H1 (cell line): ENCODE measurements around the gene MGMT. TPM values are rescaled to one million over a fixed set of nuclear protein-coding genes. Genes with fewer than 3 reads are reported as not detected.

ENCODE experiments used
- CTCF ChIA-PET: fragments of 300-600 bp; sonication (Branson Sonifier 250); formaldehyde crosslinking; loops from one replicate; lab custom pipeline; 2021; ENCODE audit not compliant: partially characterized antibody; lab: Charles Lee
- POLR2A ChIA-PET: fragments of 300-600 bp; sonication (Branson Sonifier 250); formaldehyde crosslinking; loops from one replicate; lab custom pipeline; 2021; ENCODE audit warnings: inconsistent platforms; ENCODE audit not compliant: partially characterized antibody; lab: Charles Lee
- DNase-seq, 2 experiments: peaks; one replicate each; pipeline versions ENCODE4 v3.0.0 to v3.0.0-alpha.2; 2010 to 2022; ENCODE audit warnings: low spot score in 2 of 2, low read depth in 1 of 2, mixed read lengths in 1 of 2
- FAIRE-seq: peaks from 2 replicates; lab custom pipeline; 2011; peaks lifted over from hg19 to GRCh38; lab: Jason Lieb, UNC
- H2AFZ ChIP-seq: 2 replicates; pipeline ENCODE4 v1.8.1; 2012; ENCODE audit warnings: low read length, inconsistent platforms
- H2AK5ac ChIP-seq: 2 replicates; pipeline ENCODE4 v1.6.1; 2013; ENCODE audit warnings: low read depth, low read length
- H2BK120ac ChIP-seq: replicated peaks from 2 replicates; pipeline ENCODE3; 2013; ENCODE audit warnings: low read depth, low read length, inconsistent platforms
- H2BK12ac ChIP-seq: 2 replicates; pipeline ENCODE4 v1.6.1; 2013; ENCODE audit warnings: low read depth, low read length
- H2BK15ac ChIP-seq: 2 replicates; pipeline ENCODE4 v1.6.1; 2013; ENCODE audit warnings: low read length
- H2BK20ac ChIP-seq: 2 replicates; pipeline ENCODE4 v1.6.1; 2013; ENCODE audit warnings: low read length
- H2BK5ac ChIP-seq: 2 replicates; pipeline ENCODE4 v1.6.1; 2013; ENCODE audit warnings: low read depth, low read length
- H3K14ac ChIP-seq: 2 replicates; pipeline ENCODE4 v1.6.1; 2013; ENCODE audit warnings: inconsistent platforms; ENCODE audit not compliant: insufficient read length
- H3K18ac ChIP-seq: 2 replicates; pipeline ENCODE4 v1.6.1; 2013; ENCODE audit warnings: low read length; ENCODE audit errors: extremely low read depth
- H3K23ac ChIP-seq: 2 replicates; pipeline ENCODE4 v1.6.1; 2013; ENCODE audit warnings: inconsistent platforms; ENCODE audit not compliant: insufficient read length
- H3K23me2 ChIP-seq: 2 replicates; pipeline ENCODE4 v1.6.1; 2013; ENCODE audit warnings: low read depth, low read length
- H3K27ac ChIP-seq: 2 replicates; pipeline ENCODE4 v1.6.1; 2011; ENCODE audit warnings: low read depth, low read length, inconsistent platforms
- H3K27me3 ChIP-seq, 4 experiments: replicated peaks in 1 of 4; 1 replicate in 1 of 4; 2 replicates in 3 of 4; pipeline versions ENCODE4 v1.6.1 to v1.8.1; 2011 to 2013; ENCODE audit warnings: low read length in 3 of 4, mild to moderate bottlenecking in 3 of 4, inconsistent platforms in 2 of 4, mixed read lengths in 2 of 4, moderate library complexity in 1 of 4; ENCODE audit not compliant: control insufficient read depth in 3 of 4, insufficient read depth in 3 of 4; ENCODE audit errors: extremely low read depth in 1 of 4
- H3K36me3 ChIP-seq, 4 experiments: 2 replicates each; pipeline versions ENCODE4 v1.6.1 to v1.8.1; 2011 to 2013; ENCODE audit warnings: mild to moderate bottlenecking in 4 of 4, low read length in 3 of 4, moderate library complexity in 2 of 4, control low read depth in 1 of 4, inconsistent platforms in 1 of 4; ENCODE audit not compliant: insufficient read depth in 4 of 4, control insufficient read depth in 2 of 4
- H3K4ac ChIP-seq: replicated peaks from 2 replicates; pipeline ENCODE3; 2013; ENCODE audit warnings: low read length, low read depth, mixed read lengths, inconsistent platforms; ENCODE audit not compliant: insufficient read length
- H3K4me1 ChIP-seq, 4 experiments: replicated peaks in 1 of 4; 1 replicate in 1 of 4; 2 replicates in 3 of 4; pipeline versions ENCODE4 v1.6.1 to v1.8.1; 2011 to 2013; ENCODE audit warnings: low read length in 3 of 4, inconsistent platforms in 2 of 4, mixed read lengths in 1 of 4; ENCODE audit not compliant: insufficient read depth in 4 of 4, control insufficient read depth in 3 of 4
- H3K4me2 ChIP-seq, 2 experiments: 2 replicates each; pipeline versions ENCODE4 v1.6.1 to v1.8.1; 2011 to 2013; ENCODE audit warnings: low read depth in 2 of 2, low read length in 2 of 2, control low read depth in 1 of 2, inconsistent platforms in 1 of 2, mild to moderate bottlenecking in 1 of 2; ENCODE audit not compliant: insufficient read depth in 1 of 2
- H3K4me3 ChIP-seq, 4 experiments: fragments of 200-600, 300-600 bp in 1 of 4; sonication (generic), shearing (Covaris generic), sonication (Bioruptor Twin) in 1 of 4; 2 replicates each; pipeline versions ENCODE4 v1.5.1 to v1.8.1; 2011 to 2016; ENCODE audit warnings: low read length in 4 of 4, low read depth in 3 of 4, control low read depth in 2 of 4, inconsistent platforms in 2 of 4, mild to moderate bottlenecking in 2 of 4, mixed read lengths in 1 of 4, moderate library complexity in 1 of 4; ENCODE audit not compliant: insufficient read depth in 2 of 4; ENCODE audit errors: extremely low read depth in 1 of 4
- H3K56ac ChIP-seq: replicated peaks from 2 replicates; pipeline ENCODE3; 2013; ENCODE audit warnings: low read depth, mild to moderate bottlenecking, mixed read lengths, low read length, inconsistent platforms; ENCODE audit not compliant: insufficient read length
- H3K79me1 ChIP-seq: 2 replicates; pipeline ENCODE4 v1.6.1; 2013; ENCODE audit warnings: low read depth, low read length, control low read depth
- H3K79me2 ChIP-seq, 2 experiments: 2 replicates each; pipeline versions ENCODE4 v1.6.1 to v1.8.1; 2012 to 2013; ENCODE audit warnings: low read length in 2 of 2, mild to moderate bottlenecking in 2 of 2, inconsistent platforms in 1 of 2; ENCODE audit not compliant: insufficient read depth in 2 of 2, control insufficient read depth in 1 of 2
- H3K9ac ChIP-seq, 4 experiments: replicated peaks in 1 of 4; 1 replicate in 1 of 4; 2 replicates in 3 of 4; pipeline versions ENCODE4 v1.6.1 to v1.8.1; 2011 to 2013; ENCODE audit warnings: low read depth in 3 of 4, low read length in 3 of 4, control low read depth in 2 of 4, mild to moderate bottlenecking in 2 of 4, moderate library complexity in 2 of 4, inconsistent platforms in 1 of 4; ENCODE audit errors: extremely low read depth in 1 of 4
- H3K9me3 ChIP-seq, 2 experiments: 2 replicates each; pipeline versions ENCODE4 v1.6.1 to v1.8.1; 2012 to 2013; ENCODE audit warnings: mild to moderate bottlenecking in 2 of 2, moderate library complexity in 2 of 2, control low read depth in 1 of 2, inconsistent platforms in 1 of 2, low read depth in 1 of 2, low read length in 1 of 2, mixed read lengths in 1 of 2; ENCODE audit not compliant: insufficient read depth in 2 of 2
- H4K20me1 ChIP-seq, 2 experiments: replicated peaks in 1 of 2; 2 replicates each; pipeline versions ENCODE3 to v1.8.1; 2011 to 2013; ENCODE audit warnings: inconsistent platforms in 2 of 2, low read length in 2 of 2, mild to moderate bottlenecking in 1 of 2; ENCODE audit not compliant: insufficient read depth in 2 of 2, control insufficient read depth in 1 of 2
- H4K5ac ChIP-seq: 2 replicates; pipeline ENCODE4 v1.6.1; 2013; ENCODE audit warnings: low read length, low read depth, mixed read lengths, inconsistent platforms; ENCODE audit not compliant: insufficient read length
- H4K8ac ChIP-seq: 2 replicates; pipeline ENCODE4 v1.8.0; 2013; ENCODE audit warnings: mild to moderate bottlenecking, moderate library complexity, low read length, inconsistent platforms; ENCODE audit not compliant: insufficient read depth; ENCODE audit errors: extremely low read depth
- H4K91ac ChIP-seq: replicated peaks from 2 replicates; pipeline ENCODE3; 2013; ENCODE audit warnings: low read length, mixed read lengths, inconsistent platforms; ENCODE audit not compliant: insufficient read length
- ASH2L ChIP-seq: fragments of 200-600, 300-600 bp; sonication (generic); IDR thresholded peaks from one replicate; pipeline ENCODE4 v1.7.1; 2017; ENCODE audit warnings: low read length
- BACH1 ChIP-seq: IDR thresholded peaks from 2 replicates; pipeline ENCODE4 v1.6.1; 2012; ENCODE audit warnings: low read length, improper control_type of control experiment
- EZH2 ChIP-seq: fragments of 200-600 bp; sonication (generic); IDR thresholded peaks from 2 replicates; pipeline ENCODE4 v1.7.1; 2012; ENCODE audit warnings: low read depth, mild to moderate bottlenecking, moderate library complexity, low read length, inconsistent platforms; ENCODE audit not compliant: severe bottlenecking
- FOSL1 ChIP-seq: IDR thresholded peaks from 2 replicates; pipeline ENCODE4 v1.6.1; 2011; ENCODE audit warnings: mild to moderate bottlenecking, low read depth, low read length, moderate library complexity; ENCODE audit not compliant: insufficient read depth
- NRF1 ChIP-seq: IDR thresholded peaks from 2 replicates; pipeline ENCODE4 v1.6.1; 2011; ENCODE audit warnings: mild to moderate bottlenecking, low read depth, low read length, improper control_type of control experiment
- TAF7 ChIP-seq: optimal IDR thresholded peaks from 2 replicates; pipeline ENCODE3; 2011; ENCODE audit warnings: low read depth, mild to moderate bottlenecking, inconsistent platforms, low read length, moderate library complexity, borderline replicate concordance
- WGBS, 2 experiments: shearing (Covaris generic) in 1 of 2; methylation state at CpG; one replicate each; pipeline versions ENCODE4 v1.1.6 to v1.1.7; 2013 to 2015; ENCODE audit warnings: low lambda C conversion rate in 2 of 2, mixed read lengths in 2 of 2, inconsistent platforms in 1 of 2, low coverage in 1 of 2, missing lambda C conversion rate in 1 of 2; ENCODE audit not compliant: insufficient replicate concordance in 2 of 2, insufficient coverage in 1 of 2, insufficient read length in 1 of 2; ENCODE audit errors: extremely low coverage in 1 of 2, missing lambda C conversion rate in 1 of 2; 5-methylcytosine and 5-hydroxymethylcytosine counted together
- polyA plus RNA-seq, 7 experiments: library from polyadenylated mRNA; depleted of rRNA in 3 of 7; stranded (reverse) in 5 of 7; unstranded in 2 of 7; fragments of >200 nt in 5 of 7; fragments of 200-250 nt in 2 of 7; gene quantifications; 1 replicate in 5 of 7; 2 replicates in 1 of 7; 4 replicates in 1 of 7; pipeline versions ENCODE4 v1.2.1 to v1.2.3, GENCODE V29; 2011 to 2013; ENCODE audit warnings: missing spikeins in 2 of 7, mixed read lengths in 2 of 7
- total RNA-seq: library from RNA; stranded (reverse); fragmentation: NEBNext Ultra II Directional; extraction: Animal tissue kit (Norgen Biotek cat#: 25700); gene quantifications from 2 replicates; pipeline ENCODE4 v1.2.1, GENCODE V29; 2021

MGMT gene
- total and polyA plus RNA-seq, 2 of the 8 experiments (the other 6 are each of a cell fraction or from before 2014, with no cell fraction given), result 9.9 to 10.7 TPM

GRCh38 chr10:129511758-129512157, 44.7 kb downstream of the MGMT start:
- no peak overlapping the region for H2BK5ac ChIP-seq
- no peak overlapping the region for H3K18ac ChIP-seq
- H3K79me1 ChIP-seq, result no peaks in the 10 kb centered on the region; the same call in 1 of the 2 replicates
- no peaks in the 10 kb centered on the region for H3K36me3 ChIP-seq
- FAIRE-seq, result no peak
- no peak overlapping the region for H2BK15ac ChIP-seq
- H2AFZ ChIP-seq, result no peak overlapping the region
- H3K27ac ChIP-seq, result no peak overlapping the region
- 88% methylated on average over 12 of the region's 12 CpGs; no CpG with 5 or more reads in 1 of the 2 experiments for WGBS, 2 experiments
- no peak overlapping the region for H3K9ac ChIP-seq
- no peak overlapping the region for H3K23ac ChIP-seq
- H3K27me3 ChIP-seq, result no peaks in the 10 kb centered on the region
- H3K23me2 ChIP-seq, result no peaks in the 10 kb centered on the region
- no peak overlapping the region for H4K8ac ChIP-seq
- no peak overlapping the region for H3K56ac ChIP-seq
- no peaks in the 10 kb centered on the region for H3K9me3 ChIP-seq
- H3K4me2 ChIP-seq, result no peak overlapping the region
- H4K5ac ChIP-seq, result no peak overlapping the region
- H2BK20ac ChIP-seq, result no peak overlapping the region
- no peak overlapping the region for H2AK5ac ChIP-seq
- H3K4ac ChIP-seq, result no peak overlapping the region
- CTCF ChIA-PET, result interaction anchor here (0.8 to 2.6 kb wide), 2 partner anchors 9 to 18 kb away, joined by 3 to 7 read pairs; no protein-coding TSS in a partner anchor
- H2BK120ac ChIP-seq, result no peak overlapping the region
- H3K4me1 ChIP-seq, result no peaks in the 10 kb centered on the region
- H4K20me1 ChIP-seq, result peaks cover 0 to under 1% of the 10 kb centered on the region in 2 experiments
- no peak overlapping the region for H3K14ac ChIP-seq
- no peak overlapping the region for H4K91ac ChIP-seq
- TF ChIP-seq EZH2, result no peak
- no peak for TF ChIP-seq BACH1
- TF ChIP-seq ASH2L, result no peak
- TF ChIP-seq FOSL1, result no peak
- no peak for TF ChIP-seq NRF1
- TF ChIP-seq TAF7, result no peak
- POLR2A ChIA-PET, result no interaction called here
- no peak overlapping the region for H3K4me3 ChIP-seq
- H3K79me2 ChIP-seq, result no peaks in the 10 kb centered on the region; a peak in 1 of 4 replicates
- no peak overlapping the region for H2BK12ac ChIP-seq
- DNase-seq, result no peak
